Activated T-helper 9 cell treated with anti-CD3 and anti-CD28 coated beads, Interleukin-2, amount 50 U/mL, for 16 hours (primary cell): ENCODE data around the gene TM4SF1.
"Not testable (repeated sequence)": the region's sequence is repeated elsewhere in the genome, so short reads cannot be mapped to it uniquely, and the experiment has no call there.

Experiments used
- DNase-seq: peaks from one replicate; pipeline ENCODE4 v3.0.0-alpha.2; 2020; ENCODE audit warnings: low read depth

Gene TM4SF1

GRCh38 chr3:149343951-149344350, 33.5 kb downstream of the TM4SF1 start:
- no peak for DNase-seq

DNA sequence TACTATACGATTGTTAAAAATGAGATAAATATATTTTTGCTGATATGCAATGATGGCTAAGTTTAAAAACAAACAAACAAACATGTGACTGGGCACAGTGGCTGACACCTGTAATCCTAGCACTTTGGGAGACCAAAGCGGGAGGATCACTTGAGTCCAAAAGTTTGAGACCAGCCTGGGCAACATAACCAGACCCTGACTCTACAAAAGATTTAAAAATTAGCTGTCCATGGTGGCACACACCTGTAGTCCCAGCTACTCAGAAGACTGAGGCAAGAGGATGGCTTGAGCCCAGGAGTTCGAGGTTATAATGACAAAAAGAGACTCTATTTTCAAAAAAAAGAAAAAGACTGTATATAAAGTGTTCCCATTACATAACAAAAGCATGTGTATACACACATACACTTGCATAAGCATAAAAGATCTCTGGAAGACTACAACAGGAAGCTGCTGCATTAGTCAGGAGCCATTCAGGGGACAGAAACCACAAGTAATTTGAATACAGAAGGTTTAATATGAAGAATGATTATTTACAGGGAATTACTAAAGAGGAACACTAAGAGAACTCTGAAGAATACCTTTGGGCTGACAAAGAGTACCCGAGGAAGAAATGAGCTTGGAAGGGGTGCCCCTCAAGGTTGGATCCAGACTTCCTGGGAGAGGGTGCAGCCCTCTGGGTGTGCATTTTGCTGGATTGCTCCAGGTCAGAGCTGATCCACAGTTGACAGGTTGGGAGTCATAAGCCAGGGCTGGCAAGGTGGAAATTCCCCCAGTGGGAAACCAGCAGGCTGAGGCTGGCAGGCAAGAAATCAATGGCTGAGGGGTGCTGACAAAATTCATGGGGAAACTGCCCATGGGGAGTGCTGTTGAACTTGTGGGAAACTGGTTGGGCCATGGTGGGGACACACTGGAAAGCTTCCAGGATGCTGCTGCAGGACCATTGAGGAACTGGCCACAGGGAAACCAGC, 34.8 kb downstream of the TM4SF1 start:
- DNase-seq = no peak

- DNase-seq = no peak
Observed at GRCh38 chr3:149340310-149340933, 37.0 kb downstream of the TM4SF1 start.

GRCh38 chr3:149339931-149340309, 37.5 kb downstream of the TM4SF1 start:
- DNase-seq = no peak

DNA sequence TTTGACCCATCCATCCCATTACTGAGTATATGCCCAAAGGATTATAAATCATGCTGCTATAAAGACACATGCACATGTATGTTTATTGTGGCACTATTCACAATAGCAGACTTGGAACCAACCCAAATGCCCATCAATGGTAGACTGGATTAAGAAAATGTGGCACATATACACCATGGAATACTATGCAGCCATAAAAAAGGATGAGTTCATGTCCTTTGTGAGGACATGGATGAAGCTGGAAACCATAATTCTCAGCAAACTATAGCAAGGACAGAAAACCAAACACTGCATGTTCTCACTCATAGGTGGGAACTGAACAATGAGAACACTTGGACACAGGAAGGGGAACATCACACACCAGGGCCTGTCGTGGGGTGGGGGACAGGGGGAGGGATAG, 40.0 kb downstream of the TM4SF1 start:
- DNase-seq = not testable (repeated sequence)

GRCh38 chr3:149336925-149337324, 40.5 kb downstream of the TM4SF1 start:
- DNase-seq = no peak

DNA sequence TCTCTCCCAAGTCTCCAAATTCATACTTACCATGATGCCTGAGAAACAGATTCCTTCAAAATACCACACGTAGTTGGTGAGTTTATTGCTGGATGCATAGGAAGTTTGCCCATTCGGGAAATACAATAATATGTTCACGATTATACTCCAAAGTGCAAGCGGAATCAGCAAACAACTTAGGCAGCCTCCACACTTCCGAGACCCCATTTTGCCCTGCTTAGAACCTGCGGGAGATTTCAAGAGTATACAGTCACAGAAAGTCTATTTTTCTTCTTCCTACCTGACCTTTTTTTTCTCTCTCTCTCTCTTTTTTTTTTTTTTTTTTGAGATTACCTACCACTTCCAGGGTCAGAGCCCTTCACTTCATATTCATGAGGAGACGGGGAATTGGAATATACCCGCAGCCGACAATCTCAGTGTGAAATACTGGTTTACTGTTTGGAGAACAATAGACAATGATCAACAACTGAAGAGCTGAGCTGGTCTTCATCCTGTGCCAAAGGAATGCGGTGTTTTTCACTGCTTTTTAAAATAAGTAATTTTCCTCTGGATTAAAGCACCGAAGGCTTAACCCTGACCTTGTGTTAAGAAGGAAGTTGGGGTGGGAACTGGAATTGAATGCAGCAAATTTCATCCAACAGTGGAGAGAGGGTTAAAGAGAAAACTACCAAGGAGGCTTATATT, 44.1 kb downstream of the TM4SF1 start, which contains the start of gene TM4SF18:
TM4SF18 (minus strand) TSS at position 461 of the 684 bp plus-strand sequence; CDS start at position 207, 254 bp downstream.
- DNase-seq = no peak

GRCh38 chr3:149332771-149333170, 44.7 kb downstream of the TM4SF1 start:
- DNase-seq = no peak

GRCh38 chr3:149332227-149332765, 45.2 kb downstream of the TM4SF1 start:
- DNase-seq = no peak

DNA sequence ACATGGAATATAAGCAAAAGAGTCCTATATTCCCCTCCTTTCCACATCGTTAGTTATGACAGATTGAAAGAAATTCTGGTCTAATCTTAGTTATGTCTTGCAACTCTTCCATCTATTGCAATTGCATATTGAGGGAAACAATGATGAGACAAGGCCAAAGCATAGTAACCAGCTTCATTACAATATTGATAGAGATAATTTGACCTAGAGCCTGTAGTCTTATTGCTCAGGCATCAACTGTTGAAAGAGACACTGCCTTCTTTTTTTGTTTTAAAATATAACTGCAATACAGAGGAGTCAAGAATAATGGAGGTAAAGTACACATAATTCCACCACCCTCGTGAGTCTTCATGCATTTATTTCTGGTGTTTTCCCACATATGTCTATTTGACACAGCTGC, 46.1 kb downstream of the TM4SF1 start:
- no peak for DNase-seq

DNA sequence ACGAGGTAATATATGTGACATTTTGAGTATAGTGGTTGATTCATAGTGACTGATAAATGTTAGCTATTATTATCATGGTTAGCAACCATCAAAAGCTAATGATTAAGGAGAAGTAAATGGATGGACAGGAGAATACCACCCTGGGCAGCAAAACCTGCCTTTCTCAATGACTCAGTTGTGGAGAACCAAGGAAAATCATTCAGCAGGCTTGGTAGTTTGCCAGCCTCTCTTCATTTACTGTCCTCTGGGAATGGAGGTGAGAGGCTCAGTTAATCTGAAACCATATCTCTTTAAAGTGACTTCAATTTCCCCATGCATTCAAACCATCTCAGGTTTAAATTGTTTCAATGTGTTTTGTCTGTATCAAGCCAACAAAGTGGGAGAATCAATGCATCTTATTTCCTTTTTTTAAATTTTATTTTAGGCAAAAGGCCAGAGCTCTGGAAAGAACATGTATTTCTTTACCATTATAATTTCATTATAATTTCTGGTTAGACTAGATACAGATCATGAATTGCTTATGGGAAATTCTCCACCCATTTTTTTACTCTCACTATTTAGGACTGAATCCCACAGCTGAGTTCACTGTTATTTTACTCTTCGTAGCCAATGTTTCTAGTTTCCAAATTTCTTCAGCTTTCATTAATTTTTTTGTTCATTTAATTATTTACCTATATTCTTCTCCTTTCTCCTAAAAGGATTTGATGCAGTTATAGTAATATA, 46.7 kb downstream of the TM4SF1 start:
- no peak for DNase-seq

GRCh38 chr3:149327156-149327555, 50.3 kb downstream of the TM4SF1 start:
- no peak for DNase-seq

- no peak for DNase-seq
Observed at GRCh38 chr3:149325581-149325980, 51.9 kb downstream of the TM4SF1 start.

GRCh38 chr3:149324332-149324731, 53.1 kb downstream of the TM4SF1 start:
- no peak for DNase-seq

DNA sequence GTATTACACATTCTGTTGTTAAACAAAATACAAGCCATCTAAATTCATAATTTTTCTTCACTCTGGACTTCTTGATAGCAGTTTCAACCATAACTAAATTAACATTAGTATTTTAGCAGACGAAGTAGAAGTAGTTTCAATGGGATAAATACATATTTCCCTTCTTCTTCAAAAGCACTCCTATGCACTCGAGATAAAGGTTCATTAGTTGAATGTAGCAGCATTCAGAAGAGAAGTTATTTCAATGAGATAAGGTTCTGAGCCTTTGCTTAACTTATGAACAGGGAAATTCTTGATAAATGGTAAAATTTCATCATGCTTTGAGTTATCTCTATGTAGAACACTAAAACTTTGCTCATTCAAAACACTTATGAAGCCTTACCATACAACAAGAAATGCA, 55.8 kb downstream of the TM4SF1 start:
- DNase-seq = no peak

GRCh38 chr3:149321136-149321535, 56.3 kb downstream of the TM4SF1 start:
- DNase-seq = no peak

DNA sequence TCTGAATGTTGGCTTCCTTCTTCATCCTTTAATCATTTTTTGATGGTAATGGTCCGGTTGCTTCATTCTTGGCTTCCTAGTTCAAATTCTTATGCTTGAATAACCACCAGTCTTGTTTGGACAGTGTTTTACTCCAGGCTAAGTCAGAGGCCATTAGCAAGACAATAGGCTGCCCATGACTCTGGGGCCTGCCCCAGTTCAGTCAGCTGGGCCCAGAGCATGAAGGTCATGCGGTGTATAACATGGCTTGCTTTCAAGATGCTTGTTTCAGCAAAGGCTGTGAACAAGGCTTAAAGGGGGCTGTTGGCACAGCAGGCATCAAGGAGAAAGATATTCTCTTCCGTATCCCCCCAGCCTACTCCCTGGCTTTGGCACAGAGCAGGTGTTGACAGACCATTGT, 57.7 kb downstream of the TM4SF1 start:
- DNase-seq = no peak
